Ishikawa (cell line): ENCODE results near the gene OBSCN.

ENCODE experiments used
- CEBPB ChIP-seq: IDR thresholded peaks from 2 replicates; pipeline ENCODE4 v1.6.1; 2012
- CREB1 ChIP-seq: IDR thresholded peaks from 2 replicates; pipeline ENCODE4 v1.6.1; 2012; ENCODE audit warnings: low read depth
- EGR1 ChIP-seq: IDR thresholded peaks from 2 replicates; pipeline ENCODE4 v1.6.1; 2012
- EP300 ChIP-seq: IDR thresholded peaks from 2 replicates; pipeline ENCODE4 v1.6.1; 2012; ENCODE audit warnings: borderline replicate concordance
- FOXM1 ChIP-seq: IDR thresholded peaks from 2 replicates; pipeline ENCODE4 v1.6.1; 2012; ENCODE audit warnings: low read depth, borderline replicate concordance
- NFIC ChIP-seq: IDR thresholded peaks from 2 replicates; pipeline ENCODE4 v1.6.1; 2012
- RAD21 ChIP-seq: IDR thresholded peaks from 2 replicates; pipeline ENCODE4 v1.6.1; 2012; ENCODE audit warnings: low read depth
- TAF1 ChIP-seq: IDR thresholded peaks from 2 replicates; pipeline ENCODE4 v1.6.1; 2012; ENCODE audit warnings: low read depth, mild to moderate bottlenecking
- TCF12 ChIP-seq: IDR thresholded peaks from 2 replicates; pipeline ENCODE4 v1.6.1; 2012; ENCODE audit warnings: low read depth
- TEAD4 ChIP-seq: IDR thresholded peaks from 2 replicates; pipeline ENCODE4 v1.6.1; 2012
- YY1 ChIP-seq: IDR thresholded peaks from 2 replicates; pipeline ENCODE4 v1.6.1; 2012; ENCODE audit warnings: low read depth
- ZBTB7A ChIP-seq: IDR thresholded peaks from 2 replicates; pipeline ENCODE4 v1.6.1; 2012; ENCODE audit warnings: low read depth
- TF ChIP-seq, protein P1 (sequence below): IDR thresholded peaks from 2 replicates; pipeline ENCODE4 v1.6.1; 2012
- TF ChIP-seq, protein P2 (sequence below): IDR thresholded peaks from 2 replicates; pipeline ENCODE4 v1.6.1; 2012
- TF ChIP-seq, protein P3 (sequence below): IDR thresholded peaks from 2 replicates; pipeline ENCODE4 v1.6.1; 2012; ENCODE audit warnings: low read depth, mild to moderate bottlenecking

The OBSCN gene

DNA sequence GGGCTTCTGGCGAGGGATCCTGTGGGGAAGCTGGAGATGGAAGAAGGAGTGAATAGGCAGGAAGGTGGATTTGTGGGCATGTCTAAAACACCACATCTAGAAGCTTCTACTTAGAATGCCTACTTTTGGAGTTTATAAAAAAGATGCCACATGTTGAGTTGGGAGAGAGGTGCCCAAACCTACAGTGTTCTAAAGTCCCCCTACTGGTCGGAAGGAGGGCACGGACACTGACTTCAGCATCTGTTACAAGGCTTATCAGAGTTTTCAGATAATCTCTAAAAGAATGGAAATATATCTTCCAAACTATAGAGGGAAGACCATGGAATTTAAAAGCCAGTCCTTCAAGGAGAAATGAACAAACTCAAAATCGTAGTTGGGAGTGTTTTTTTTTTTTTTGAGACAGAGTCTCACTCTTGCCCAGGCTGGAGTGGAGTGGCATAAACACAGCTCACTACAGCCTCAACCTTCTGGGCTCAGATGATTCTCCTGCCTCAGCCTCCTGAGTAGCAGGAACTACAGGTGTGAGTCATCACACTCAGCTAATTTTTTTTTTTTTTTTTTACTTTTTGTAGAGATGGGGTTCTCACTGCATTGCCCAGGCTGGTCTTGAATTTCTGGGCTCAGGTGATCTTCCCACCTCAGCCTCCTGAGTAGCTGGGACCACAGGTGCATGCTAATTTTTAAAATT lies 27.4 kb upstream of the OBSCN start:
- TF ChIP-seq EGR1 (no peak), RAD21 (no peak), YY1 (no peak), TCF12 (no peak), CREB1 (no peak), CEBPB (no peak), NFIC (no peak), EP300 (no peak), FOXM1 (no peak), ZBTB7A (no peak), TEAD4 (no peak), TAF1 (no peak)
- TF ChIP-seq, protein P1, sequence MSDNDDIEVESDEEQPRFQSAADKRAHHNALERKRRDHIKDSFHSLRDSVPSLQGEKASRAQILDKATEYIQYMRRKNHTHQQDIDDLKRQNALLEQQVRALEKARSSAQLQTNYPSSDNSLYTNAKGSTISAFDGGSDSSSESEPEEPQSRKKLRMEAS: no peak
- TF ChIP-seq, protein P2, sequence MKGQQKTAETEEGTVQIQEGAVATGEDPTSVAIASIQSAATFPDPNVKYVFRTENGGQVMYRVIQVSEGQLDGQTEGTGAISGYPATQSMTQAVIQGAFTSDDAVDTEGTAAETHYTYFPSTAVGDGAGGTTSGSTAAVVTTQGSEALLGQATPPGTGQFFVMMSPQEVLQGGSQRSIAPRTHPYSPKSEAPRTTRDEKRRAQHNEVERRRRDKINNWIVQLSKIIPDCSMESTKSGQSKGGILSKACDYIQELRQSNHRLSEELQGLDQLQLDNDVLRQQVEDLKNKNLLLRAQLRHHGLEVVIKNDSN: no peak
- TF ChIP-seq, protein P3, sequence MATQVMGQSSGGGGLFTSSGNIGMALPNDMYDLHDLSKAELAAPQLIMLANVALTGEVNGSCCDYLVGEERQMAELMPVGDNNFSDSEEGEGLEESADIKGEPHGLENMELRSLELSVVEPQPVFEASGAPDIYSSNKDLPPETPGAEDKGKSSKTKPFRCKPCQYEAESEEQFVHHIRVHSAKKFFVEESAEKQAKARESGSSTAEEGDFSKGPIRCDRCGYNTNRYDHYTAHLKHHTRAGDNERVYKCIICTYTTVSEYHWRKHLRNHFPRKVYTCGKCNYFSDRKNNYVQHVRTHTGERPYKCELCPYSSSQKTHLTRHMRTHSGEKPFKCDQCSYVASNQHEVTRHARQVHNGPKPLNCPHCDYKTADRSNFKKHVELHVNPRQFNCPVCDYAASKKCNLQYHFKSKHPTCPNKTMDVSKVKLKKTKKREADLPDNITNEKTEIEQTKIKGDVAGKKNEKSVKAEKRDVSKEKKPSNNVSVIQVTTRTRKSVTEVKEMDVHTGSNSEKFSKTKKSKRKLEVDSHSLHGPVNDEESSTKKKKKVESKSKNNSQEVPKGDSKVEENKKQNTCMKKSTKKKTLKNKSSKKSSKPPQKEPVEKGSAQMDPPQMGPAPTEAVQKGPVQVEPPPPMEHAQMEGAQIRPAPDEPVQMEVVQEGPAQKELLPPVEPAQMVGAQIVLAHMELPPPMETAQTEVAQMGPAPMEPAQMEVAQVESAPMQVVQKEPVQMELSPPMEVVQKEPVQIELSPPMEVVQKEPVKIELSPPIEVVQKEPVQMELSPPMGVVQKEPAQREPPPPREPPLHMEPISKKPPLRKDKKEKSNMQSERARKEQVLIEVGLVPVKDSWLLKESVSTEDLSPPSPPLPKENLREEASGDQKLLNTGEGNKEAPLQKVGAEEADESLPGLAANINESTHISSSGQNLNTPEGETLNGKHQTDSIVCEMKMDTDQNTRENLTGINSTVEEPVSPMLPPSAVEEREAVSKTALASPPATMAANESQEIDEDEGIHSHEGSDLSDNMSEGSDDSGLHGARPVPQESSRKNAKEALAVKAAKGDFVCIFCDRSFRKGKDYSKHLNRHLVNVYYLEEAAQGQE: no peak

DNA sequence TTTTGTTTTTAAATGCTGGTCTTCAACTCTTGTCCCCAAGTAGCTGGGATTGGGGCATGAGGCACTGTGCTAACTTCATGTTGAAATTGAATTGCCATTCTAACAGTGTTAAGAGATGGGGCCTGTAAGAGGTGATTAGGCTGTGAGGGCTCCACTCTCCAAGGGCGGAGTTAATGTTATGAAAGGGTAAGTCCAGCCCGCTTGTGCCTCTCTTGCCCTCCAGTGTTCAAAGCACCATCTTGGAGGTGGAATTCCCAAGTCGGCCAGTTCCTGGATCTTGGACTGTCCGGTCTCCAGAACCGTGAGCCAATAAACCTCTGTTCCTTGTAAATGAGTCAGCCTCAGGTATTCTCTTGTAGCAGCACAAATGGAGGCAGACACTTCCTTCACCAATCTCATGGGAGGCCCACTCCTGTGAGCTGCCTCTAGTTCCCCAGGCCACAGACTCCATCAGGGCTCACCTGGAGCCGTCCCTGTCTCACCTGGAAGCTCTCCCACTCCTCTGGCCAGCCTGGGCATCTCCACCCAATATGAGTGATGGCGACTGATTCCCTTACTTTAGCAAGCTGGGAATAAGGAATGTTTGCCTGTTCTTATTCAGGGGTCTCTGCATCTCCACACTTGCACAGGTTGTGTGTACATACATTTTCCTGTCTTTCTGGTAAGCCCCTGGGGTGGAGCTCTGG lies 26.7 kb upstream of the OBSCN start:
- TF ChIP-seq TEAD4: no peak
- TF ChIP-seq YY1: no peak
- no peak for TF ChIP-seq FOXM1
- TF ChIP-seq ZBTB7A: no peak
- no peak for TF ChIP-seq NFIC
- TF ChIP-seq, protein P3: no peak
- TF ChIP-seq TCF12: no peak
- no peak for TF ChIP-seq RAD21
- no peak for TF ChIP-seq EGR1
- TF ChIP-seq TAF1: no peak
- TF ChIP-seq, protein P1: no peak
- TF ChIP-seq CREB1: no peak
- TF ChIP-seq EP300: no peak
- TF ChIP-seq CEBPB: no peak
- TF ChIP-seq, protein P2: no peak

DNA sequence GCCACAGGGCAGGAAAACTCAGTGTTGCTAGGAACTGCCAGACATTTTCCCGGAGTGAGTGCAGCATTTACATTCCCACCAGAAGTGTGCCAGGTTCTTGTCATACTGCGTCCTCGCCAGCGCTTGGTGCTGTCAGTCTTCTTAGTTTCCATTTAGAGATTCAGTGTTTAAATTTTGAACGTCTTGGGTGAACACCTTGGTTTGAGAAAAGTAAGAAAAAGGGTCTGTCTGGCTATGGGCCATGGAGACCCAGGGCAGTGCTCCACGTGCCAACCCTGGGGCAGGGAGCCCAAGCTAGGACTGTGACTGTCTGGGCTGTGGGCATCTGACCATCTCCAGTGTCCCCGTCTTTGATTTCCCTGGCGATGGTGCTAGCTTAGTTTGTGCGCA lies 26.2 kb upstream of the OBSCN start:
- TF ChIP-seq EGR1: no peak
- TF ChIP-seq RAD21: no peak
- TF ChIP-seq TCF12: no peak
- no peak for TF ChIP-seq ZBTB7A
- TF ChIP-seq, protein P1: no peak
- TF ChIP-seq, protein P2: no peak
- TF ChIP-seq, protein P3: no peak
- no peak for TF ChIP-seq CEBPB
- no peak for TF ChIP-seq YY1
- TF ChIP-seq EP300: no peak
- TF ChIP-seq TAF1: no peak
- TF ChIP-seq NFIC: no peak
